A673 (cell line): ENCODE results near the gene SLC27A4.

Experiments
- EZH2 ChIP-seq: fragments of 200-600 bp; sonication (generic); IDR thresholded peaks from 2 replicates; pipeline ENCODE4 v1.6.1; 2017; ENCODE audit warnings: borderline replicate concordance, low read depth, mild to moderate bottlenecking, mixed read lengths, antibody characterized with exemption, low read length; ENCODE audit not compliant: poor library complexity, severe bottlenecking
- TF ChIP-seq, protein P1 (sequence below): fragments of 300-800, 200-600 bp; sonication (generic); conservative IDR thresholded peaks from 2 replicates; pipeline ENCODE4 v1.5.1; 2017; ENCODE audit warnings: low read depth, mild to moderate bottlenecking, antibody characterized with exemption, low read length, moderate library complexity, mixed read lengths

DNA sequence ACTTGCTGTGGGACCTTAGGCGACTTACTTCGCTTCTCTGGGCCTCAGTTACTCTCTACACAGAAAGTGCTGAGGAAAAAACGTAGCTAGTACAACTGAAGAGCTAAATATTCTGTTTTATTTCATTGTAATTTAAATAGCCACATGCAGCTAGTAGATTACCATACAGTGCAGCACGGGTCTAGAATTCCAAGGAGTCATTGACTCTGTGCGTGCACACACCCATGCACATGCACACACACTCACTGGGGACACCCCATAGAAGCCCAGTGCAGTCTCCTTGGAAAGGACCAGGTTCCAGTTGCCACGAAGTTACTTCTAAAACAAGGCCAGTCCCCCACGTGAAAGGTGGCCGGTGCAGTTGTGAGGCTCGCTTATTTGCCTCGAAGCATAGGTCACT, 47.8 kb downstream of the SLC27A4 start:
- TF ChIP-seq, protein P1, sequence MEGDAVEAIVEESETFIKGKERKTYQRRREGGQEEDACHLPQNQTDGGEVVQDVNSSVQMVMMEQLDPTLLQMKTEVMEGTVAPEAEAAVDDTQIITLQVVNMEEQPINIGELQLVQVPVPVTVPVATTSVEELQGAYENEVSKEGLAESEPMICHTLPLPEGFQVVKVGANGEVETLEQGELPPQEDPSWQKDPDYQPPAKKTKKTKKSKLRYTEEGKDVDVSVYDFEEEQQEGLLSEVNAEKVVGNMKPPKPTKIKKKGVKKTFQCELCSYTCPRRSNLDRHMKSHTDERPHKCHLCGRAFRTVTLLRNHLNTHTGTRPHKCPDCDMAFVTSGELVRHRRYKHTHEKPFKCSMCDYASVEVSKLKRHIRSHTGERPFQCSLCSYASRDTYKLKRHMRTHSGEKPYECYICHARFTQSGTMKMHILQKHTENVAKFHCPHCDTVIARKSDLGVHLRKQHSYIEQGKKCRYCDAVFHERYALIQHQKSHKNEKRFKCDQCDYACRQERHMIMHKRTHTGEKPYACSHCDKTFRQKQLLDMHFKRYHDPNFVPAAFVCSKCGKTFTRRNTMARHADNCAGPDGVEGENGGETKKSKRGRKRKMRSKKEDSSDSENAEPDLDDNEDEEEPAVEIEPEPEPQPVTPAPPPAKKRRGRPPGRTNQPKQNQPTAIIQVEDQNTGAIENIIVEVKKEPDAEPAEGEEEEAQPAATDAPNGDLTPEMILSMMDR: no peak
- no peak for TF ChIP-seq EZH2
